Fibroblast of skin of scalp (primary cell): ENCODE results near the gene RAD18.

Source experiments
- DNase-seq: peaks from one replicate; pipeline ENCODE4 v3.0.0-alpha.2; 2013

The RAD18 gene

DNA sequence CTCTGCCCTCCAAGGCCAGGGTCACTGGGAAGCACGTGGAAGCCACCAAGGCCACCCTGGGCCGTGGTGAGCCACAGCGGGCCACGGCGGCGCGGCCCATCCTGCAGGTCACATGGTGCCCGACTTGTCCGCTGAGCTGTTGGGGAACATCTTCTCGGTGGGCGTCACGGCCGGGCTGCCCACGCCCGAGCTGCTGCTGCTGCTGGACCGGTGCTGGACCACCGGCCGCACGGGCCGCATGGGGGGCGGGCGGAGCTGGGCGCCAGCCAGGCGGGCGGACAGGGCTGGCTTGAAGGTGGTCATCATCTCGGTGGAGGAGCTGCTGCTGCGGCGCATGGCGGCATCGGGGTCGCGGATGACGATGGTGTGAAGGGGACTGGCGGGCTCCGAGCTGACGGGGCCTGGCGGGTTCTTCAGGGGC, 22.1 kb upstream of the RAD18 start:
- no peak for DNase-seq

DNA sequence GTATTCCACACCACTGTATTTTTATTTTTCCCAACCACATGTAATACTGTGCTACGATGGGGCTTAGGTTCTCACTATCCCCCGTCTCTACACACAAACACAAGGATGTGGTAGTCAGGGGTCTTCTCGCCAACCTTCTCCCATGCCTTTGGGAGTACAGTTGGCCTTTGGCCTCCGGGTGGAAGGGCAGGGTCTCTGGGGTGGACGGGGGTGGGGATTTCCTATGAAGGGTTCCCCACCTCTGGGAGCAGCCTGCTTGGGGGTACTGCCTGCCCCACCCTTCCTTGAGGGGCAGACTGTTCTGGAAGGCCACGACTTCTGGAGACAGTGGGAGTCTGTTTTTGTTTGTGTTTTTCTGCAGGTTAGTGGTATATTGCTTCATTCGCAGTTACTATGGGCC, 21.3 kb upstream of the RAD18 start:
- no peak for DNase-seq

DNA sequence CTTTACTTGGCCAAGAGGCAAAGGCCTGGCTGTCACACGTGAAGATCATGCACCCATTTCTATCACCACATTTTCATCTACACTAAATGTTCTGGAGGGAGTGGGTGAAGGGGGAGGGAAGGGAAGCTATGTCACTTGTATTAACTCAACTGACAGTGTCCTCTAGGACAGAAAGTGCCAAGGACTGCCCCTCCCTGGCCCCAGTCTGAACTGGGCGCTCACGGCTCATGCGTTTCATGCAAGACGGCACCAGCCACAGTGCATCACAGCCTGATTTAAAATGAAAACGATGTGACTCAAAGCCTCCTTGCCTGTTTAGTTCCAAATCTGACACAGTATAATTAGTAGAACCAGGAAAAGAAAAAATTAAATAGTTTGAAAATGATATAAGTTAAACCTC, 20.8 kb upstream of the RAD18 start:
- no peak for DNase-seq

DNA sequence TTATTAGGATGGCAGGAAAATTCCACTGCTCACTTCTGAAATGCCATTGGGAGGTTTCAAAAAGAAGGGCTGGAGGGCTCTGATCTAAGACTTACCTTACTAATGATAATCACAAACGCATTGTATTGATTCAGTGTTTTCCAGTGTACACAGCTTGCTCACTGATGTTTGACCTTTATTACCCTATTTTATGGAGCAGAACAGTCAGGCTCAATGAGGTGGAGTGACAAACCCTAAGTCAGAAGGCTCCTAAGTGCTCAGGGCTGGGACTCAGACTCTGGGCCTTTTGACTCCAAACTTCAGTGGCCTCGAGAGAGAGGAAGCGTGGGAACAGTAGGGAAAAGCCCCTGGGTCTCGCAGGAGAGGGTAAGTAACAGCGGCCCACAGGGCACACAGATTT, 20.3 kb upstream of the RAD18 start:
- DNase-seq, result no peak

DNA sequence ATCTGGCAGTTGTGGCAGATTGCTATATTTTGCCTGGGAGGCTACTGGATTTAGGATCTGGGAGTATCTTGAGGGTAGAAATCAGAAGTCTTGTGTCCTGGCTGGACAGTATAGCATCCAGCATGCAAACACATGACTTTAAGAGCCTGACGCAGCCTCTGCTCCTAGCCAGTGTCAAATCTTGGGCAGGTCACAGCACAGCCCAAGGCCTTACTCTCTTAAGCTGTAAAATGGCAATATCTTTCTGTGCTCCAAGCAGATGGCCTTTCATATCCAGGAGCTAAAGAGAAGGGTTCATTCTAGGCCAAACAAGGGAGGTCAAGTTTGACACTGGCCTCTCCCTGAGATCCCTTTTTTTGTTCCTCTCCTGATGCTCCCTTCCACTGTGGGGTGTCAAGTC, 19.8 kb upstream of the RAD18 start:
- no peak for DNase-seq

DNA sequence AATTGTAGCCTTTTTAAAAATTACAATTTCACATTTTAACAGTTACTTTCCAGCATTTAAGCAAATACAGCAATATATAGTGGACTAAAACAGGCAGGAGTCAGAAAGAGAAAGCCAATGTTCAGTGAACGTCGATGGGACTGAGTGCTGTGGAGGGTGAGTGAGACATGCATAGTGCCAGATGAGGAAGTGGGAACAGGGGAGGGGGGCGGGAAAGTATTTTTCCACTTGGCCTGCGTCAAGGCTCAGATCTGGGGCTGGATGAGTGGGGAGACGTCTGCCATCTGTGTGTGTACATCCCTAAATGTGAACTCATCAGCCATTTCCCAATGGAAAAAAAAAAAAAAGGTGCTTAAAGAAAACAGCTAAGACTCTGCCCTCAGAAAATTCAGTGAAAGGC, 19.2 kb upstream of the RAD18 start:
- DNase-seq, result peak; percentile 46

DNA sequence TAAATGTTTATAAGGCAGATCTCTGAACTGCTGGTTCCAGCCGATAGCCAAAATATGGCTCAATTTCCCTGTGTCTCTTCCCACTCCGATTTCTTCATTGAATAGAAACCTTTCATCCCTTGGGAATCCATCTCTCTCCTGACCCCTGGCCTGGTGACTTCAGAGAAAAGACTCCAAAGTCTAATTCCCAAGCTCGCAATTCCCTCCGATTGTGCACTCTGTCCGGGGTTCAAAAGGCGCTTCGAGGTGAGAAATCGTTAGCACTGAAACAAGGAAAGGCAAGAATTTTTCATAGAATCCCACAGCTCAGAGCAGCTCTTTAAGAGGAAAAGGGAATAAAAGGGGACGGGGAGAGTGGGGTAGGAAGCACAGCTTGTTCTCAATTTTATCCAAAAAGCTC, 18.4 kb upstream of the RAD18 start:
- no peak for DNase-seq

DNA sequence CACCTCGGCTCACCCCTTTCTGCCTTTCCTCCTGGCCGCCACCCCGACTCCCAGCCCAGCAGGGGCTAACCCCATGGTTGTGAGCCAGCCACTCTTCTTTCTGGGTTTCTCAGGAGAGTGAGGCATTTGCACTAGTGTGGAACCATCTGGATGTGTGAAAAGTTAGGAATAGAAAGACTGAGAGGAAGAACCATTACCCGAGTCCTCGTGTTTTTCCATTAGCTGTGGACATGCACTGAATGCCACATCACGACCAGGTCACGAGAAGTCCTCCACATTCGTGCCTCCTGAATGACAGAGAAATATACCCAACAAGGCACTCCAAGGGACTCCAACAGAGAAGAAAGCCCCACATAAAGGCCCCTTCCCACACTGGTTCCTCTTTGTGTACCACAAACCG, 18.0 kb upstream of the RAD18 start:
- DNase-seq, result no peak

DNA sequence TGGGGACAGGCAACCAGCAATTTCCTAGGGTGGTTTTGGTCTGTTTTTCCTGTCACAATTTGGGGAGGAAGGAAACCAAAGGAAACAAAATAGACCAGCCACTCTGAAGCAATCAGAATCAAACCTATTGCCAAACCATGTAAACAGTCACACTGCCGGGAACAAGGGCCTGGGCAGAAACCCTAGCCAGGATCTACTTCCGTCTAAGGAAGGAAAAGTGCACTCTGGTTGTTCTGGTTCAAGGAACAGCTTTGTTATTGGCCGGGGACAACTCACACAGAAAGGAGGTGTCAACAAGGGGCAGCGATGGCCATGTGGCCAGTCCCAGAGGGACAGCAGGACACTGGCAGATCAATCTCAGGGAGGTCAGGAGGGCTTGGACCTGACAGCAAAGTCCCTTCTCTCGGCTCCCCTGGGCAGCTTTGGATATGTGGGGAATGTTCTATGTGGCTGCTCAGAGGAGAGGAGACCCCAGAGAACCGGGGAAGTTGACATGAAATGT, 17.5 kb upstream of the RAD18 start:
- no peak for DNase-seq

DNA sequence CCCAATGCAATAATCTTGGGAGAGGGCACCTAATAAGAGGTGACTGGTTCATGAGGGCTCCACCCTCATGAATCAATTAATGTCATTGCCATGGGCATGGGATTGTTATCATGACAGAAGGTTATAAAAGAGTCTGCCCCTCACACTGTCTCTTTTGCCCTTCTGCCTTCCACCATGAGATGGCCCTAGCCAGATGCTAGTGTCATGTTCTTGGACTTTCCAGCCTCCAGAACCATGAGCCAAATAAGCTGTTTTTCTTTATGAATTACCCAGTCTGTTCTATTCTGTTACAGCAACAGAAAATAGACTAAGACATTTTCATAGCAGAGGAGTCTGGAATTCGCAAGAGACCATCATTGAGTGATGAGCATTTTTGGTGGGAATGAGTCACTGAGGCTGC, 16.0 kb upstream of the RAD18 start:
- no peak for DNase-seq

DNA sequence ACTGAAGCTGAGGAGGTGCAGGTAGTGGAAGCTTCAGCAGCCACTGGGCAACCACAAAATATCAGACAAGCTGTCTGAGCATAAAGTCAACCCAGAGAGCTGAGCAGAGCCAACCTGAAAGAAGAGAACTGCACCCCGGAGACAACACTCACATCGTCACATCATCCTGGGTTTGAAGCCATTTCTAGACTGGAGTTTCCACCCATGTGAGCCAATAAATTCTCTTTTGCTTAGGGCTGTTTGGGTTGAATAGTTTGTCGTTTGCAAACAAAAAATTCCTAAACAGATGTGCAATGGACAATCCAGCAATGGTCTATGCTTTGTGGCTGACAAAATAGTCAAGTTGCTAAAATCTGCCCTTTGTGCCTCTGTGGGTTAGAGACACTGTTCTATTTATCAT, 15.3 kb upstream of the RAD18 start:
- DNase-seq, result no peak

DNA sequence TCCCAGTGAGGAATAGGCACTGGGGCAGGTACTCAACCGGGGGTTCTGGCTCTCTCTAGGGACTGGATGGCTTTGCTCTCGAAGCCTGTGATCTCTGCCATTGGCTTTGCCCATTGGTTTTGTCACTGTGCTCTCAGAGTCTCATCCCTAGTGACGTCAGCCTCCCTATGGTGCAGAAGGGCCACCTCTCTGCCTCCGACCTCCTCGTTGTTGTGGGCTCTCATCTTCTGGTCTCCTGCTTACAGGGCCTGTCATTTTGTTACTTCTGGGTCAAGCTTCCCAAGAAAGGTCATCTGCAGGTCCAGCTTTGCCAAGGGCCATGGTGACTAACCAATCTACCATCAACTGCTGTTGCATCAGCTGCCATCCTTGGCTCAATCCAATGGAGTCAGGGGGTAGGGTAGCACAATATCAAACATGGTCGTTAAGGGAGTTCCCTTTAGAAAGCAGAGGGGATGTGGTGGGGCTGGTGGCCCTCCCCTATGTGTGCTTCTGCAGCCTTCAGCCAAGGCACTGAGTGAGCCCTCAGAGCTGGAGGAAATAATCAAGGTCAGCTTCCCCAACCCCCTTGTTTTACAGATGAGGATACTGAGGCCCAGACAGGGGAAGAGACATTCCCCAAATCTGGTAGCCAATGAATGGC, 13.4 kb upstream of the RAD18 start:
- no peak for DNase-seq

DNA sequence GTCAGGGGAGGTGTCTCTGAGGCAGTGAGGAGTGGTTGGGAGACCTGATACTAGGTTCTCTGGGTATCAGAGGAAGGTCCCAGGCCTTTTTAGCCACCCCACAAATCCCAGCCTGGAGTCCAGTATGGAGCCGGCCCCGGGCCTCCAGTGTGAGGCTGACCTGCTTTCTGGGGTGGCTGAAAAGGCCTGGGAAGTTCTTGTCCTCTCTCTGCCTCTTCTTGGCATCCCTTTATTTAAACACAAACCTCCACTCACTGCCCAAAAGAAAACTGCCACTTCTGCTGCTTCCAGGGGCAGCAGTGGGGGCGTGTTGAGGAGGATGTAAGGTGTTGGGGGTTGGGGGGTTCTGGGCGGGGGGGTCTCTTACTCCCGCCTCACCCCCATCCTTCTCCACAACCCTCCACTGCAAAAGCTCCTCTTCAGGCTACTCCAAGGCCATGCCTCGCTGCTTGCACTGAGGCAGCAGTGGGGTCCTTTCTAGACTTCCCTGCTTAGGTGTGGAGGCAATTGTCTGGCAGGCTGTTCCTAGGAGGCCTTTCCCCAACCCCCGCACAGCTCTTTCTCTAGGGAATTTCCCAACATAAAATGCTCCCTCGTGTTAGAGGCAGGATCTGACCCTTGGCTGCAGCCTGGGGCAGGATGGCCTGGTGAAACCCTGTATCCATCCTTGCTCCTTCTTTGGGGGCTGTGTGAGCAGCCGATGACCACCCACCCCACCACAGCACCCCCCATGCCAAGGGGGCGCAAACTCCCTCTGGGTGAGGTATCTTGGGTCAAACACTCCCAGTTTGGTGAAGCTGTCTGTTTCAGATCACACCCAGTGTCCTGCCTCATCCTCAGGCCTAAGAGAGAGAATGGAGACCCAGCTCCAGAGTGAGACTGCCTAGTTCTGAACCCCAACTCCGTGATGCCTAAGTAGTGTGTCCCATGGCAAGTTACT, 12.1 kb upstream of the RAD18 start:
- DNase-seq, result no peak

DNA sequence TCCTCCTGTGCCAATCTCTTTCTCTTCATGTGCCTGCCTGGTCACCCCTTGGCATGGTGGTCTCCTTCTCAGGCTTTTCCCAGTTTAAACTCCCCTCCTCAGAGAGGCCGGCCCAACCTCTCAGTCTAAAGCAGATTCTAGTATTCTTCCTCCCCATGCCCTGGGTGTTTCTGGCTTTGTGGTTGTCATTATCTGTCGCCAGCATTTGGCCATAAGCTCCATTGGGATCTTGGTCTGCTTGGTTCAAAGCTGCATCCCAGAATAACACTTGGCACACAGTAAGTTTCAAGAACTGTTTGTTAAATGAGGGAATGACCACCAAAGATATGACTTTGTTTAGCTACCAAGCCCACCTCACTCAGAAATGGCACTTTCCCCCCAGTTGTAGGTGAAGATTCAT, 11.2 kb upstream of the RAD18 start:
- DNase-seq, result no peak

DNA sequence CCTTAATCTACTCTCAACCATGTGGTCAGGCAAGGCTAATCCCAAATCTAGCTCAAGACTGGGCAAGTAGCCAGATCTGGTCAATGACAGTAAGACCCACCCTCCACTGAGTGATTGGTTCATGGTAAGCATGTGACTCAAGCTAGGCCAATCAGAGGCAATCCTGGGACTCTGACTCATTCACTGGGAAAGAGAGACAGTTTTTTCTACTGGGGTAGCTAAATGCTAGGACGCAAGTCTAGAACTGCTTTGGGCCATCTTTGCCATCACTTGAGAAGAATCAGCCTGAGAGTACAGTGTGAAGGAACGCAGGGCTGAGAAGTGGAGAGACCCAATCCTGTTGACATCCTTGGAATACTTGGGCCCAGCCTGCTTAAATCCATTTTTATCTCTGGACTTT, 9.4 kb upstream of the RAD18 start:
- DNase-seq, result peak; percentile 56

DNA sequence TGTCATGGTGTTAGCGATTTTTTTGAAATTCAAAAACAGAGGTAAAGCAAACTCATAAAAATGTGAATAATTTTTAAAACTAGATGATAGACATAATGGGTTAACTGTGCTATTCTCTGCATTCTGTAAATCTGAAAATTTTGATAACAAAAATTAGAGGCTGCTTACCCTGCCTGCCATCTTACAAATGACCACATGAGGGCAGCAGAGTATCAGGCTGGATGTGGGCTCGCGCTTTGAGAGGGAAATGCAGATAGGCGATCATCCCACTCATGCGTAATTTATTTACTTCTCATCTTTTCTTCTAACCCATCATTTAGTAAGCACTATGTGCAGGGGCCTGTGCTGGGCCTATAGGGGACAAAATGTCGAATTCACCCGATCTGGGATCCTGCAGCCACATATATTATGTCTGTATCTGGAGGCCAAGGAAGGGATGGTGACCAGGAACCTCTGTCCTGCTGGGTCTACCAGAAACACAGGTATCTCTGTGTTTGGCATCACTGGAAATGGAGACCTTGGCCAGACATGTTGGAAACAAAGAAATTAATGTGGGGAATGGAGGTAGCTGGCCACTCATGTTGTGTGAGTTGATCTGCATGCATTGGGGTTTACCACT, 7.8 kb upstream of the RAD18 start:
- peak; percentile 69 for DNase-seq

DNA sequence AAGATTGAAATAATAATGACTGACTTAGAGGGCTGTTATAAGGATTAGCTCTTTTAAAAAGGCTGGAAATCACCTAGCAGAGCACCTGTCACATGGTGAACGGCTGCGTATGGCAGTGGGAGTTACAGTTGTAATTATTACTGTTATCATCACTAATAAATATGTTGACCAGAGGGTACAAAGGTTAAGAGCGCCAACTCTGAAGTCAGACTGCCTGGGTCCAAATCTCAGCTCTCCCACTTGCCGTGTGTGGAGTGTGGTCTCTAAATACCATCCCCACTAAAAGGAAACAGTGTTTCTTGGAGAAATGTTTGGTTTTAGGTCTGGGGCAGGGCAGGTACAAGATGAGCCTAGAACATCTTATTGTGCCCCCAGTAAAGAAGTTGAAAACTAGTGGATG, 6.0 kb upstream of the RAD18 start:
- DNase-seq, result no peak

DNA sequence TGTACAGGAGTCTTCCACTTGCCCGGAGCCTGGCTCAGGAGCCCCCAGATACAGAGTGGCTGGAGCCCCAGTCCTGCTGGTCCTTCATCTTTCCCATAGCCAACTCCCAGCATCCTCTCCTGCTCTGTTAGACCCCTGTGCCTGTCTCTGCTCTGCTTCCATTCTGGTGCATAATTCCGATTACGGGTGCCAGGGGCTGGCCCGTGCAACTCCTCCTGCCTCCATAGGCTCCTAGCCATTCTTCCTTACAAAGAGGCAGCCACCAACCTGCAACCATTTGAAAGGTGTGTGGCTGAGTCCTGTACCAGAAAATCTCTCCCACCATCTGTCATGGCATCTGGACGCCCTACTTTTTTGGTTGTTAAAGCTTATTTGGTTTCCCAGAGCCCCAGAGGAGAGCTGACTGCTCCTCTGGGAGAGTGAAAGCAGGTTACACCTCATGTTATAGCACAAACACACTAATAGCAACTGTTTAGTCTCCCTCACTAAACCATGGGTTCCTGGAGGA, 5.2 kb upstream of the RAD18 start:
- DNase-seq, result no peak

DNA sequence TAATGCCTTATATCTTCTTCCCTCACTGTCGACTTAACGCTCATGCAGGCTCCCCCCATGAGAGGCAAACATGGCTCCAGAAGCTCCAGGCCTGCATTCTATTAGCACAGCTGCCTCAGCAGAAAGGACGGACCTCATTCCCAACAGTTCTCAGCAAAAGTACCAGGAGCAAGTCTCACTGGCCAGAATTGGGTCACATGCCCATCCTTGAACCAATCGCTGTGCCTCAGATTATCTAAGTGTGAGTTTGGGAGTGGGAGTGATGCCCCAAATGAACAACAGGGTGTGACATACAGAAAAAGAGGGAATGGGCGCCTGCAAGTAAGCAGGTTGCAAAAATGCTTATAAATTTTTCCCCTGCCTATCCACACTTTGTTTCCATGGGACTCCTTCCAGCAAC, 4.3 kb upstream of the RAD18 start:
- DNase-seq, result no peak

DNA sequence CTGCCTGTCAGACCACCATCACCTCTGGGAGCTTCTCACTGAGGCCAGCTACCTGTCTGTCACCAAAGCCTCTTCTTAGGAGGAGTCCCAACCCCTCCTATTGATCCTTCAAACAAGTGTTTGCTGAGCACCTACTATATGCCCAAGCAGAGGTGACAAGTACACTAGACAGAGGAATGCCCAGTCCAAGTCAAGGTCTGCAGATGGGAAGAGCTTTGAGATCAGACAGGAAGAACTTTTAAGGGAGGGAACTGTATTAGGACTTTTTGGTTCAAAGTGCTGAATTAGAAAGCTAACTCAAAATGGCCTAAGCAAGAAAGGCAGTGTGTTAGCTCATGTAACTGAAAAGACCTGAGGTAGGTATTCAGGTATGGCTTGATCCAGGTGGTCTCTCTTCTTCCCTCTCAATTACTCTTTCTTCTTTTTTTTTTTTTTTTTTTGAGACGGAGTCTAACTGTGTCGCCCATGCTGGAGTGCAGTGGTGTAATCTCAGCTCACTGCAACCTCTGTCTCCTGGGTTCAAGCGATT, 3.6 kb upstream of the RAD18 start:
- no peak for DNase-seq

DNA sequence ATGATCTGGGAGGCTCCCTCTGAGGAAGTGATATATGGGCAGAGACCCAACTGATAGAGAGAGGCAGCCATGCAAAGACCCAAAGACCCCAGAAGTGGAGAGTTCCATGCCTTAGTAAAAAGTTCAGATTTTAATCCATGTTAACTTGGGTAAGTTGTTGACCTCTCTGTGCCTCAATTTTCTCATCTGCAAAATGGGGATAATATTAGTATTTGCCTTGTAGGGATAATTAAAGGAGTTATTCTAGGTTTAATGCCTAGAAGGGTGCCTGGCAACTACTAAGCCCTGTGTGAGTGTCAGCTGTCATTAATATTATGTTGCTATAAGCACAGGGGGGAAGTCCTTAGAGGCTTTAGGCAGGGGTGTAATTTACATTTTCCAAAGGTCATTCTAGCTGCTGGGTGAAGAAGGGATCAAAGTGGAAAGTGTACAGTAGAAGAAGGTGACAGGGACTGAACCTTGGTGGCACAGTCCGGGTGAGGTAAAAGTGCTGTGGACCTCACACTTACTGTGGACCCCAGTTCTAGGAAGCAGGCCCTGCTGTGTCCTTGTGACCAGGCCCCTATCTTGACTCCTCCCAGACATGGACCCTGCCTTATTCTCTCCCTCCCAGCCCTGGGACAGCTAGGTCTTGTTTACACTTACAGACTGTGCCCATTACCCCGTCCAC, 3.0 kb upstream of the RAD18 start:
- no peak for DNase-seq
